ENCODE measurements around the gene HCFC1.

The HCFC1 gene

GRCh38 chrX:153900831-153901752, 70.5 kb downstream of the HCFC1 start:
- DNase-seq = peak; percentile 45

- no peak for DNase-seq
These were observed 73.7 kb downstream of the HCFC1 start for GRCh38 chrX:153897899-153898298.
